GM19438 (cell line): Measurements from ENCODE around the gene ACYP2.
"Not testable (repeated sequence)": the region's sequence is repeated elsewhere in the genome, so short reads cannot be mapped to it uniquely, and the experiment has no call there.

ENCODE experiments used
- ATAC-seq: cut with Tn5 transposase; IDR thresholded peaks from one replicate; pipeline ENCODE4 v1.9.1; 2021; ENCODE audit warnings: low read depth; ENCODE audit not compliant: unreplicated experiment

Gene ACYP2

DNA sequence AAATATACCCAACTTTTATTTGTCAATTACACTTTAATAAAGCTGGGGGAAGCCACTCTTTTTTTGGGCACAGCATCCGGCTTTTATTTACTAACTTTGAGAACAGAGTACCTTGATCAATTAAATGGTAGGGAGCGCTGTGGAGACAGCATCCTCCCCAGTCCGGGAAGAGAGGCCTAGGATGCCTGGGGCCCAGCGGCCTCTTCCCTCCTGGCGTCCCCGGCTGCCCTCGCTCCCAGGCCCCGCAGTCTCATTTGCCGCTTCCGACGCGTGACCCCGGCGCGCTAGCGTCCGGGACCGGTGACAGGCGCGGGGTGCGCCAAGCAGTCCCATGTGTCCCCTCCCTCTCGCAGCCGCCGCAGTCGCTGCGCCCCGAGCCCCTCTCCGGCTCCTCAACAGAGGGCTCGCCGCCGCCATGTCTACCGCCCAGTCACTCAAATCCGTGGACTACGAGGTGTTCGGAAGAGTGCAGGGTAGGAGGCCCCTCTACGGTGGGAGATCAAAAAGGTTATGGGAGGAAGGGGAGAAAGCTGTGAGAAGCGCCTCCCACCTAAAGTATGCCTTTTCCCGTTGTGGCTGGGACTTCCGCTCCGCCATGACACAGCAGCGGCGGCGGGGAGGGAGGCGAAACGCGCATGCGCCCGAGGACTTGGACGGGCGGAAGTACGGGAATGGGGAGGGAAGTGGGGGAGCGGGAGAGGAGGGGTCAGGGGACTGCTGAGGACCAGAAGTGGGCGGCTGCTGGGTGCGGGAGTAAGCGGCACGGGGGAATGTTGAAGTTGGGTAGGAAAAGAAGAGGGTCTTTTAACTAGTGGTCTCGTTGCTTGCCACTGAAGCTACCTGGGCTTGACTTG lies at the start of gene ACYP2:
Gene ACYP2 (plus strand): TSS at position 332 of the 854 bp plus-strand sequence.
- ATAC-seq: peak; percentile 94

DNA sequence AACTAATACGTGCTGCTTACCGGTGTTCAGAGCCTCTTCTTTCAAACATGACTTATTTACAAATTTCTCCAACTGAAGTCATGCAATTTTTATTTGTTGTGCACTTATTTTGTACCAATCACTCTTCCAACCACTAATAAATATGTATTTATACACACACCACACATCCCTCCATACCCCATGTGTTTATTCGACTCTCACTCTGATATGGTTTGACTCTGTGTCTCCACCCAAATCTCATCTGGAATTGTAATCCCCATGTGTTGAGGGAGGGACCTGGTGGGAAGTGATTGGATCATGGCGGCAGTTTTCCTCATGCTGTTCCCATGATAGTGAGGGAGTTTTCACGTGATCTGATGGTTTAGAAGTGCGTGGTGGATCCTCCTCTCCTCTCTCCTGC lies 49.5 kb upstream of the ACYP2 start:
- no peak for ATAC-seq

DNA sequence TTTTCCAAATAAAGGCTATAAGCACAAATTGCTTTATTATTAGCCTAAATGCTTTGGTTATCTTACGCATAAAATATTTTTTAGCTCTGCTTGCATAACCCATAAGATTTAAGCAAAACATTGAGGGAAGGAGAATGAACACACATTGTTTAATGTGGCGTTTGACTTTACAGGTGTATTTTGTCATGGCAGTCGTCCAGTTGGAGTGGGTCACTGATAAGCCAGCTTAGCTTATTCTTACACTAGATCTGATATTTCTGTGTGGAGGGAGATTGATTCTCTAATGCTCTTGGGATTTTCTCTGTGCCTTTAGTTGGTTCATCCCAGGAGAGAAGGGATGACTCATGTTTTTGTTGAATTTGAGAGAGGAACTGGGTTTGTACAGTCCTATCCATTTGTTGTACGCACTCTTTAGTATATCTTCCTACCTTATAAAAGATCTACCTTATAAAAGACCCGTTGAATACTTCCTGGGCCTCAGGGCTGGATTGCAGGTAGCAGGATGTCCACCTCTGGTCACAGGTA lies 47.5 kb upstream of the ACYP2 start:
- ATAC-seq: no peak

DNA sequence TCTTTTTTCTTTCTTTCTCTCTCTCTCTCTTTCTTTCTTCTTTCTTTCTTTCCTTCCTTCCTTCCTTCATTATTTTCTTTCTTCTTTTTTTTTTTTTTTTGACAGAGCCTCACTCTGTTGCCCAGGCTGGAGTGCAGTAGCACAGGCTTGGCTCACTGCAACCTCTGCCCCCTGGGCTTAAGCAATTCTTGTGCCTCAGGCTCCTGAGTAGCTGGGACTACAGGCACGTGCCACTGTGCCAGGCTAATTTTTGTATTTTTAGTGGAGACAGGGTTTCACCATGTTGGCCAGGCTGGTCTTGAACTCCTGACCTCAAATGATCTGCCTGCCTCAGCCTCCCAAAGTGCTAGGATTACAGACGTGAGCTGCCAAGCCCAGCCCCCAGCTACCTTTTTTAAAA lies 42.9 kb upstream of the ACYP2 start:
- ATAC-seq: not testable (repeated sequence)

DNA sequence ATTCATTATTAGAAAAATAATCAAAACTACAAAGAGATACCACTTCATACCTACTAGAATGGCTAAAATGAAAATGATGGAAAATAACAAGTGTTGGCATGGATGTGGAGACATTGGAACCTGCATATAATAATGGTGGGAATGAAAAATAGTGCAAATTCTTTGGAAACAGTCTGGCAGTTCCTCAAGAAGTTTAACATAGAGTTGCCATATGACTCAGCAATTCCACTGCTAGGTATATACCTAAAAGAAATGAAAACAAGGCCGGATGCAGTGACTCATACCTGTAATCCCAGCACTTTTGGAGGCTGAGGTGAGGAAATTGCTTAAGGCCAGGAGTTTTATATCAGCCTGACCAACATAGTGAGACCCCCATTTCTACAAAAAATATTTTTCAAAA lies 41.6 kb upstream of the ACYP2 start:
- peak; percentile 81 for ATAC-seq

DNA sequence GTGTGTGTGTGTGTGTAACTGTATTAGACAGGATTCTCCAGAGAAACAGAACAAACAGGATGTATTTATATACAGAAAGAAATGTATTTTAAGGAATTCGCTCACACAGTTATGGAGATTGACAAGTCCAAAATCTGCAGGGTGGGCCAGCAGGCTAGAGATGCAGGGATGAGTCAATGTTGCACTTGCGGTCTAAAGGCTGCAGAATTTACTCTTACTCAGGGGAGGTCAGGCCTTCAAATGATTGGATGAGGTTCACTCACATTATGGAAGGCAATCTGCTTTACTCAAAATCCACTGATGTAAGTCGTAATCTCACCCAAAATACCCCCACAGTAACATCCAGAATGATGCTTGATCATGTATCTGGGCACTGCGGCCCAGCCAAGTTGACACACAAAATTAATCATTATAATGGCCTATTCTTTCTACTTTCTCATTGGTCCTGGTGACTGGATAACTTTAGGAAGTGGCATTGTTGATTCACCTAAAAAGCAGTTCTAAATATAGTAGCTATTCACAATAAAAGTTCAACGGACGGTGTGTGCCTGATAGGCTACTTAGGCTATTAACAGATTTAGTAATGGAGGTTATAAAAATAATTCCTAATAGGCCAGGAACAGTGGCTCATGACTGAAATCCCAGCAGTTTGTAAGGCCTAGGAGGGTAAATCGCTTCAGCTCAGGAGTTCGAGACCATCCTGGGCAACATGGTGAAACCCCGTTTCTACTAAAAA lies 40.6 kb upstream of the ACYP2 start:
- ATAC-seq: no peak

DNA sequence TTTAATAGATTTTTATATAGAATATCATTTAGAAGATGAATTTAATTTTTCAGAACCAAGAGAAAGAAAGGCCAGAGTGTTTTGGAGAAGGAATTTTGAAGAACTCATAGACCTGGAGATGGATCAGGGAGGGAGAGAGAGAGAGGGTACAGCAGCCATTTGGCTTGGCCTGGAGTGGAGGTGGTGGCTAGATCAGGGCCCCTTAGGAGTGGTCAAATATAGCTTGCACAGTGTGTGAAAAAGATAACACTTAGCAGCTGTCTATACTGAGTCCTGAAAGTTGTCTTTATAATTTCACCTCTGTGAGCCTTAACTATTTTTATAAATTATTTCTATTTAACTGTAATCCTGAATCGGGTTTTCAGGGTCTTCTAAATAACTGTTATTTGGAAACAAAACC lies 38.8 kb upstream of the ACYP2 start:
- no peak for ATAC-seq

DNA sequence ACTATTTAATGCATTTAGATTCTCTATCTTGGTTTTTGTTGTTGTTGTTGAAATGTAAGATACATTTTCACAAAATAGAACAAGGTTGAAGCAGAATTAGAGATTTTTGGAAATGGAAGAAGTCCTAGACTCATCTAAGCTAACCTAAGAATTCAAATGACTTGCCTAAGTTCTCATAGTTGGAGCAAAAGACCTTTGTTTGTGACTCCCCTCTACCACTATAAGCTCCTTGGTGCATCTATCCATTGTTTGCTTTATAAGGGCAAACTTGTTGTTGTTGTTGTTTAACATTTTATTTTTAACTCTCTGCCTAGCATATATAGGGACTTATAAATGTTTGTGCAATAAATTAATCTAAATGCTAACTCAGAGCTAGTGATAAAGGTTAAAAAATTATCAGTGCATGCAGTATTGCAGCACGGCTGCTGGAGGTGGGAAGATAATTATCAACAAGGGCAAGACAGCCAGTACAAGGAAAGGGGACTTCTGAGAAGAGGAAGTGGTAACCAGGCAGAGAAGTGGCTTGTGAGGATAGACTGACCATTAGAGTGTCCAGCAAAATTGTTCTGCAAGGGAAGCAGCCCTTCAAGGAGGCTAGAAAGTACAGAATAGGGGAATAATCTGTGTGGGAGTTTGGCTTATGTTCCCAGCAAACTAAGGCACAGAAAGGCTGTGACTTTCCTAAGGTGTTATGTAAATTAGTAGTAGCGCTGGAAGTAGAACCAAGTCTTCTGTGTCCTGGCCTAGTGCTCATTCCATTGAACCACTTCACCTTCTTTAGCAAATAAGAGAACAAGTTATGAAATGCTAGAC lies 38.1 kb upstream of the ACYP2 start:
- ATAC-seq: no peak

DNA sequence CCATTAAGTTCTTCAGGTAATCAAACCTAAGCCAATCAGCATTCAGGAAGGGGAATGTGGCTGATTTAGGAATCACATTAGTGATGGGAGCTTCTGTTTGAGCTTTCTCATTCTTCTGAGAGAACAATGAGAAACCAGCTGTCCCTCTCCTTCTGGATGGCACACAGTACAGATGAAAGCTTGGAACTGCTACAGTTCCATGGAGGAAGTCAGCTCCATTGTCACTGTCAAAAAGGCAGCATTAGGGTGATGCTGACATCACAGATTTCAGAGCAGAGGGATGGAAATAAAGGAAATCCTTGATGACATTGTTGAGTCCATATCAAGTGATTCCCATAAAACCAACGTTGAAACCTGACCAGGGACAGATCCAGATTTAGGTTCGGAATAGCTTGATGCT lies 36.1 kb upstream of the ACYP2 start:
- no peak for ATAC-seq

DNA sequence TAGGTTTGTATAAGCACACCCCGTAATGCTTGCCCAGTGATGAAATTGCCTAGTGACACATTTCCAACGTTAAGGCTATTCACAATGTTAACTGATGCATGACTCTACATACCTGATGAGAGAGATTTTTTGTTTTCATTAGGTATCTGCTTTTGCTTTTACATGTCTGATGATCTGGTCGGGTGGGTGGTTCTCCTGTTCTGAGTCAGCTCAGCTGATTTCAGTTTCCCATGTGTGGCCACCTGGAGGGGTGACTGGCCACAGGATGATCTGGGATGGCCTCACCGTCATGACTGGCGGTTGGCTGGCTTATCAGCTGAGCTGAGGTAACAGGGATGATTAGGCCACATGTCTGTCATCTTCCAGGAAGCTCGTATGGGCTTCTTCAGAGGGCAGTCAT lies 33.8 kb upstream of the ACYP2 start:
- peak; percentile 90 for ATAC-seq

DNA sequence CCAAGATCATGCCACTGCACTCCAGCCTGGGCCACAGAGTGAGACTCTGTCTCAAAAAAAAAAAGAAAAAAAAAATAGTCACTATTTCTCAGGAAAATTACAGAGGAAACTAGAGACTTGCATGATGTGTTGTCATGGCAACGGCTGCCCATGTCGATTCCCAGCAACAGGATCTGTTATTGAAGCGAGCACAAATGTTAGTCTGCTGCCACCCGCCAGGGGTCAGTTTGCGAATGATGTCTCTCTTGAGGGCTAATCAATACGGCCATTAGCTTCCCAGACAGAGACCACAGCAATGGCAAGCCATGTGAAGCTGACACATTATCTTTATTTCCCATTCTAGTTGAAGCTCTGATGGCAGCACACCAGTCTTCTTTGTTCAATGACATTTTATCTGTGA lies 32.4 kb upstream of the ACYP2 start:
- no peak for ATAC-seq

DNA sequence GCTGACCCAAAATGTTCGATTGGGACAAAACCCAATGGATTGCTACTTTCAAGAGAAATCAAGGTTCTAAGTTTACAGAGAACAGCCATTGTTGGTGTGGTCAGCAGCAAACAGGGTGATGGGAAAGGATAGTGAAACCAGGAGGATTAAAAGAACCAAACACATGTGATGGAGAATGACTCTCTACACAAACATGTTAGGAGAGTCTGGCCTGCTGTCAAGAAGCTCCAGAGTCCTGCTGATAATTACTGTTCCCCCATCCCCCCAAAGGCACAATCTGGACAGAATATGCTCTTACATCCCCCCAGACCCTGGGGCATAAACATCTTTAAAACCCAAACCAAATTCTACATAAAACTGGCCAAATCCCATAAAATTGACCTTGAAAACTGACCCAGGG lies 32.0 kb upstream of the ACYP2 start:
- no peak for ATAC-seq

DNA sequence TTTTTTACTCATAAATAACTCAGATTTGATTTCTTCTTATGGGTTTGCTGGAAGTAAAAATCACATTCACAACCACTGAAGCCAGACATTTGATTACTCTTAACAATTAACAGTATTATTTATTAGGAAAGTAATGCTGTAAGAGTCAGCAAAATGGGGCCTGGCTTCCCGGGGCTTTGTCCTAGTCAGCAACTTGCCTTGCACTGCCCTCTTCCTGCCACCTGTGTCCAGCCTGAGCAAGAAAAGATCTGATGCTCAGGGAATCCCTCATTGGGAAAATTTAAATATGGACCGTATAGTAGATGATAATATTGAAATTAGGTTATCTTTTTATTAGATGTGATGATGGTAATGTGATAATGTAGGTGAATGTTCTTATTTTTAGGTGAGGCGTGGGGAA lies 30.8 kb upstream of the ACYP2 start:
- no peak for ATAC-seq

DNA sequence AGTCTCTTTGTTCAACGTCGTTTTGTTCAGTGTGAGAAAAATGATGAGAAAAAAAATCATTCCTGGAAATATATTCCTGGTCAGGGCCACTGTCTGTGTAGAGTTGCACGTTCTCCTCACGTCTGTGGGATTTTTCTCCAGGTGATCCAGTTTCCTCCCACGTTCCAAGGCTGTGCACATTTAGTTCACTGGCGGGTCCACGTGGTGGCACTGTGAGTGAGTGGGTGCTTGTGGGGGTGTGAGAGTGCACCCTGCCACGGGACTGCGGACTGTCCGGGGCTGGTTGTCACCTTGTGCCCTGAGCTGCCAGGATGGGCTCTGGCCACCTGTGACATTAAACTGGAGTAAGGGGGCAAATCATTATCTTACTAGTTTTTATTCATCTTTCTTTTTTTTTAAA lies 30.3 kb upstream of the ACYP2 start:
- no peak for ATAC-seq

DNA sequence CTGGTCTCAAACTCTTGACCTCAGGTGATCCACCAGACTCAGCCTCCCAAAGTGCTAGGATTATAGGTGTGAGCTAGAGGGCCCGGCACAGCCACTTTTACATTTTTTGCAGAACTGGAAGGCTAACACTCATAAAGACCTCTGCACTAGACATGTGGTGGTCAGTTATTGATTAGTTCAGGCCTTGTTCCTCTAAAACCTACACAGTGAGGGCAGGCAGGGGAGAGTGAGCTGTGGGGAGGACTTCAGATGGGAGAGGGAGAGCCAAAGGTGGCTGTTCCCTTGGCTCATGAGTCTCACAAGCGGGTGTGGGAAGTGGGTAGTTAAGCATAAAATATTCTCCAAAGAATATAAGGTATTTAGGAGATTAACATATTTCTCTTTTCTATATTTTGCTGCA lies 29.3 kb upstream of the ACYP2 start:
- ATAC-seq: no peak

DNA sequence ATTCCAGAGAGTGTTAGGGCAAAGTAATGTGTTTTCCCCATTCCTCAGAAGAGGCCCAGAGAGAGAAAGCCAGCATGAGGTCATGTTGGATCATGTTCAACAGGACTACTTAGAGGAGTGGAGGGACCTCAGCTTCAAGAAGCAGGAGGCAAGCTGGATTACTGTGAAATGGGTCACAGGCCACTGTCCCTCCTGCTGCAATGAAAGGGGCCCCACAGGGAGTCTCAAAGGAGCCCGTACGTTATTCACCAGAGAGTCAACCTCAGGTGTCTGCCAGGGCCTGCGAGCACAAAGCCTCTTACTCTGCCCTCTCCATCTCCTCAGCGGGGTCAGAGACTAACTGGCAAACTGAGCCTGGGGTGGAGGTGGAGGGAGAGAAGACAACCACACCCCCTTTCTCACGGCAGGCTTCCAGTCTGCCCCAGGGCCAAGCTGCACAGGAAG lies 27.2 kb upstream of the ACYP2 start:
- ATAC-seq: no peak

DNA sequence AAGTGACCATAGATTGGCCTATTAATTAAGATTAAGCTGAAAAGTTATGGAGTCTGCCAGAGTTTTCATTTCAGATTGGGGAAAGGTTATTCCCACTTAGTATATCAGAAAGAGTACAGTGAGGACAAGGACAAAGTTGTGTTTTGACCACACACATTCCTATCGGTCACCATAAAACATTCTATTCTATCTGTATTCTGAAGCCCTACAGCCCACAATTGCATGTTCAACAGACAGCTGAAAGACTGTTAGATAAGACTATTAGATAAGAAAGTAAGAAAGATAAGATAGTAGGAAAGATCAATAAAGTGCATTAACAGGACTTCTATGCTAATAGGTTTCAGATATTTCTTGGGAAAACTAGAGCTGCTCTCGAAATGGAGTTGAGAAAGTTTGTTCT lies 26.7 kb upstream of the ACYP2 start:
- ATAC-seq: no peak

DNA sequence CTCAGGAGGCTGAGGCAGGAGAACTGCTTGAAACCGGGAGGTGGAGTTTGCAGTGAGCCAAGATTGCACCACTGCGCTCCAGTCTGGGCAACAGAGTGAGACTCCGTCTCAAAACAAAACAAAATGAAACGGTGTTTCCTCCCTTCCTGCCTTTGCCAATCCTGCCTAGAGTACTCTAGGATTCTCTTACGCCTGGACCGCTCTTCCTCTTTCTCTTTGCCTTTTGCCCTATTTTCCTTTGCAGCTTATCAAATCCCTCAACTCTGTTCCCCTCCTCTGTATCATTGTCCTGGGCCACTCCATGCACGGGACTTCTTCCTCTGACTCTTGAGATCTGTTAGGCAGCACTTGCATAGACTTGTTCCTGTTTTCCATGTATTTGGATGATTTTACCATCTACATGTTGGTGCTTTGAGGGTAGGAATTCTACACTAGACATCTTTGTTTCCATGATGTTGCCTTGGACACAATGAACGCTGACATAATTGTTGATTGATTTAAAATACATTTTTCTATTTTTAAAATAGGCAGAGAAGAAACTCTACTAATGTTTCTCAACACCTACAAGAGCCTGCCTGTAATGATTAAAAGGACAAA lies 24.8 kb upstream of the ACYP2 start:
- ATAC-seq: no peak

DNA sequence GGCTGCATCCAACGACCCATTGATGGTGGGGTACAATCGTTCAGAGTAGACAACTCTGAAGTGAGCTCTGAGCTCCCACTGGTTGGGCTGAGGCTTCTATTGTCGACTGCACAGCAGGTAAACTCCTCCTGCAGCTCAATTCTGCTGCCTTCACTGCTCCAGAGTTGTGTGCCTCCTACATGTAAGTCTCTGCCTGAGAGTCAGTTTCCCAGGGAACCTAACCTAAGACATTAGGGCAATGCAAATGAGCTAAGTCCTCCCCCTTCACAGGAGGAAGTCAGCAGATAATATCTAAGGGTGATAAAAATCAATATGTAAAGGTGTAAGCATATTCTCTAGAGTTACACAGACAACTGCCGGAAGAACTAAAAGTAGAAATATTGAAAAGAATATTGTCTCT lies 22.5 kb upstream of the ACYP2 start:
- ATAC-seq: no peak

DNA sequence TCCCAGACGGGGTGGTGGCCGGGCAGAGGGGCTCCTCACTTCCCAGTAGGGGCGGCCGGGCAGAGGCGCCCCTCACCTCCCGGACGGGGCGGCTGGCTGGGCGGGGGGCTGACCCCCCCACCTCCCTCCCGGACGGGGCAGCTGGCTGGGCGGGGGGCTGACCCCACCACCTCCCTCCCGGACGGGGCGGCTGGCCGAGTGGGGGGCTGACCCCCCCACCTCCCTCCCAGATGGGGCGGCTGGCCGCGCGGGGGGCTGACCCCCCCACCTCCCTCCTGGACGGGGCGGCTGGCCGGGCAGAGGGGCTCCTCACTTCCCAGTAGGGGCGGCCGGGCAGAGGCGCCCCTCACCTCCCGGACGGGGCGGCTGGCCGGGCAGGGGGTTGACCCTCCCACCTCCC lies 20.0 kb upstream of the ACYP2 start:
- not testable (repeated sequence) for ATAC-seq
